ENCODE data around the gene DNAJC3.
"Not testable (repeated sequence)": the region's sequence is repeated elsewhere in the genome, so short reads cannot be mapped to it uniquely, and the experiment has no call there.

DNAJC3 gene

DNA sequence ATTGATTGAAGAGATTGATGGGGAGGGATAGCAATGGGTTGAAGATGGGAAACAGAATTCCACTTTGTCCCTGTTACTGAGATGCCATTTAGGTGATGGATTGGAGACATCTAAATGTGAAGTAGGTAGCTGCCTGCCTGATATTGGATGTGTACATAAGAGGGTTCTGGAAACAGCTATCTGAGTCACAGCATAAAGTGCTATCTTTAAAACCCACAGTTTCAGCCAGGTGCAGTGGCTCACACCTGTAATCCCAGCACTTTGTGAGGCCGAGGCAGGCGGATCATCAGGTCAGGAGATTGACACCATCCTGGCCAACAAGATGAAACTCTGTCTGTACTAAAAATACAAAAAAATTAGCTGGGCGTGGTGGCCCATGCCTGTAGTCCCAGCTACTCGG lies 72.6 kb downstream of the DNAJC3 start:
- TF ChIP-seq, protein P1, sequence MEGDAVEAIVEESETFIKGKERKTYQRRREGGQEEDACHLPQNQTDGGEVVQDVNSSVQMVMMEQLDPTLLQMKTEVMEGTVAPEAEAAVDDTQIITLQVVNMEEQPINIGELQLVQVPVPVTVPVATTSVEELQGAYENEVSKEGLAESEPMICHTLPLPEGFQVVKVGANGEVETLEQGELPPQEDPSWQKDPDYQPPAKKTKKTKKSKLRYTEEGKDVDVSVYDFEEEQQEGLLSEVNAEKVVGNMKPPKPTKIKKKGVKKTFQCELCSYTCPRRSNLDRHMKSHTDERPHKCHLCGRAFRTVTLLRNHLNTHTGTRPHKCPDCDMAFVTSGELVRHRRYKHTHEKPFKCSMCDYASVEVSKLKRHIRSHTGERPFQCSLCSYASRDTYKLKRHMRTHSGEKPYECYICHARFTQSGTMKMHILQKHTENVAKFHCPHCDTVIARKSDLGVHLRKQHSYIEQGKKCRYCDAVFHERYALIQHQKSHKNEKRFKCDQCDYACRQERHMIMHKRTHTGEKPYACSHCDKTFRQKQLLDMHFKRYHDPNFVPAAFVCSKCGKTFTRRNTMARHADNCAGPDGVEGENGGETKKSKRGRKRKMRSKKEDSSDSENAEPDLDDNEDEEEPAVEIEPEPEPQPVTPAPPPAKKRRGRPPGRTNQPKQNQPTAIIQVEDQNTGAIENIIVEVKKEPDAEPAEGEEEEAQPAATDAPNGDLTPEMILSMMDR (IDR thresholded peaks at IDR 0.05): no peak
- TF ChIP-seq ZFX (IDR thresholded peaks at IDR 0.05; ENCODE audit: borderline replicate concordance): no peak
- no peak overlapping the region for H3K27ac ChIP-seq

DNA sequence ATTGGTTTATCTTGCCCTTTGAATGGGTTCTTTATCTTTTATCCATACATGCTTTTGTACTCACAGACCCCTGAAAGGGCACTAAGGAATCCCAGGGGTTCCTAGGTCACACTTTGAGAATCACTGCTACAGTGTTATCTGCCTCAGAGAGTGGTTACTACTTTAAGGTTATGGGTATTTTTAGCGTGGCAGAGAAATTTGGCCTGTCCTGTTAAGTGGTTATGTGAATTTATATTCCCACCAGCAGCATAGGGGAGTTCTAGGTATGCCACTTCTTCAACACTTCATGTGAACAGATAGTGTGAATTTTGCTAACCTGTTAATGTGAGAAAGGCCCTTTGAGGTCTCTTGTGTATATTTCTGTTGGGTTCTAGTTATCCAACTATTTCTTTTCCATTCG lies 75.7 kb downstream of the DNAJC3 start:
- no peak overlapping the region for H3K27ac ChIP-seq
- TF ChIP-seq, protein P1 (IDR thresholded peaks at IDR 0.05): no peak
- TF ChIP-seq ZFX (IDR thresholded peaks at IDR 0.05; ENCODE audit: borderline replicate concordance): no peak

- no peak overlapping the region for H3K27ac ChIP-seq
- TF ChIP-seq ZFX (IDR thresholded peaks at IDR 0.05; ENCODE audit: borderline replicate concordance): no peak
- TF ChIP-seq, protein P1 (IDR thresholded peaks at IDR 0.05): no peak
These were observed 77.1 kb downstream of the DNAJC3 start for GRCh38 chr13:95754069-95754468.

GRCh38 chr13:95756072-95756471 lies 79.1 kb downstream of the DNAJC3 start:
- TF ChIP-seq, protein P1 (IDR thresholded peaks at IDR 0.05): no peak
- no peak for TF ChIP-seq ZFX (IDR thresholded peaks at IDR 0.05; ENCODE audit: borderline replicate concordance)
- no peak overlapping the region for H3K27ac ChIP-seq

DNA sequence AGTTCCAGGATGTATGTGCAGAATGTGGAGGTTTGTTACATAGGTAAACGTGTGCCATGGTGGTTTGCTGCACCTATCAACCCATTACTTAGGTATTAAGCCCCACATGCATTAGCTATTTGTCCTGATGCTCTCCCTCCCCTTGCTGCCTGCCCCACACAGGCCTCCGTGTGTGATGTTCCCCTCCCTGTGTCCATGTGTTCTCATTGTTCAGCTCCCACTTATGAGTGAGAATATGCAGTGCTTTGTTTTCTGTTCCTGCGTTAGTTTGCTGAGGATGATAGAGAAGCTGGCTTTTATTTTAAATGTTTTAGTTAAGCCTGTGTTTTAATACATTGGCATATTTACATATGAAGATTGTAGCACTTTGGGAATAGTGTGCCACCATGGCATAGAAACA lies 85.7 kb downstream of the DNAJC3 start:
- not testable (repeated sequence) for H3K27ac ChIP-seq

- no peak for TF ChIP-seq ZFX (IDR thresholded peaks at IDR 0.05; ENCODE audit: borderline replicate concordance)
- TF ChIP-seq, protein P1 (IDR thresholded peaks at IDR 0.05): no peak
These were observed 86.7 kb downstream of the DNAJC3 start for GRCh38 chr13:95763601-95764000.

GRCh38 chr13:95771905-95772304 lies 95.0 kb downstream of the DNAJC3 start:
- no peak for TF ChIP-seq ZFX (IDR thresholded peaks at IDR 0.05; ENCODE audit: borderline replicate concordance)
- TF ChIP-seq, protein P1 (IDR thresholded peaks at IDR 0.05): no peak
- no peak overlapping the region for H3K27ac ChIP-seq

More at GRCh38 chr13:95763601-95764000, 86.7 kb downstream of the DNAJC3 start:
- H3K27ac ChIP-seq: no peak overlapping the region

DNA sequence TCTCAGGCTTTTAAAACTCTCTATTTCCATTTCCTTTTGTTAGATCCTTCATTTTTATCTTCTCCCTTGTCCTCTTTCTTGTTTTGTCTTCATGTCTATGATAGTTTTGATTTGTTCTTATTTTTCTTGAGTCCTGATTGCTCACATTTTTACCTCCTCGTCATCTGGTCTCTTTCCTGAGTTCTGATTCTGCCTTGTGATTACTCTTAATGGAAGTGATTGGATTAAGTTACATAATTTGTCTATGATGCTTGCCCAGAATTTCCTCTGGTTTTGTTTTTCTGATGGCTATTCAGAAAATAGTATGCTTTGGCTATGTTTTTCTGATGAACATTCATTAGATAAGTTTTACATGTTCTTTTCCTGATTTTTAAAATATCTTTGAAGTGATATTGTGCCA lies 102.6 kb downstream of the DNAJC3 start:
- H3K27ac ChIP-seq: no peak overlapping the region
- TF ChIP-seq, protein P1 (IDR thresholded peaks at IDR 0.05): no peak
- no peak for TF ChIP-seq ZFX (IDR thresholded peaks at IDR 0.05; ENCODE audit: borderline replicate concordance)
